NCI-H2196 (cell line): ENCODE results near the gene ERBB3.

Experiments
- DNase-seq: peaks from one replicate; lab custom pipeline; 2025; ENCODE audit not compliant: unreplicated experiment; lab: John Stamatoyannopoulos, UW

Gene ERBB3

DNA sequence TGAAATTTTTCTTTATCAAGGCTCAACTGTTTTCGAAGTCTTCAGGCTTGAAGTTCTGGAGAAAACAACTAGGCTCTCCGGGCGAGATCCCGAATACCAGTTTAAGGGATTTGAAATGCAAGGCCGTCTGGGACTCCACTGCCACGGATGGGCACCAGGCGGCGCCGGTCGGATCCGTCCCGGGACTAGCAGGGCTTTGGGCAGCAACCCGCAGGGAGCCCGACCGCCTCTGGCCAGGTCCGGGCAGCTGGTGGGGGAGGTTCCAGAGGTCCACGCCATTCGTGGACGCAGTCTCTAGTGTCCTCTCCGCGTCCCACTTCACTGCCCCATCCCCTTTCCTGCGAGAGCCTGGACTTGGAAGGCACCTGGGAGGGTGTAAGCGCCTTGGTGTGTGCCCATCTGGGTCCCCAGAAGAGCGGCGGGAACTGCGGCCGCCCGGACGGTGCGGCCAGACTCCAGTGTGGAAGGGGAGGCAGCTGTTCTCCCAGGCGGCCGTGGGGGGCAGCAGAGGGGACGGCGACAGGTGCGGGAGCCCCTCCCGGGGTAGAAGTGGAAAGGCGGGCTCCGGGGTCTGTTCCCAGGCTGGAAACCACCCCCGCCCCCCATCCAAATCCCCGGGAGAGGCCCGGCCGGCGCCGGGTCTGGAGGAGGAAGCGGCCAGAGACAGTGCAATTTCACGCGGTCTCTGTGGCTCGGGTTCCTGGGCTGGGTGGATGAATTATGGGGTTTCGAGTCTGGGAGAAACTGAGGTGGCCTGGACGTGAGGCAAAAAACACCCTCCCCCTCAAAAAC is 838 bp upstream of the ERBB3 start:
- DNase-seq: peak; percentile 70

GRCh38 chr12:56080556-56081138 is 682 bp downstream of the ERBB3 start:
- no peak for DNase-seq

GRCh38 chr12:56081393-56082347 is 1.7 kb downstream of the ERBB3 start:
- DNase-seq: no peak

DNA sequence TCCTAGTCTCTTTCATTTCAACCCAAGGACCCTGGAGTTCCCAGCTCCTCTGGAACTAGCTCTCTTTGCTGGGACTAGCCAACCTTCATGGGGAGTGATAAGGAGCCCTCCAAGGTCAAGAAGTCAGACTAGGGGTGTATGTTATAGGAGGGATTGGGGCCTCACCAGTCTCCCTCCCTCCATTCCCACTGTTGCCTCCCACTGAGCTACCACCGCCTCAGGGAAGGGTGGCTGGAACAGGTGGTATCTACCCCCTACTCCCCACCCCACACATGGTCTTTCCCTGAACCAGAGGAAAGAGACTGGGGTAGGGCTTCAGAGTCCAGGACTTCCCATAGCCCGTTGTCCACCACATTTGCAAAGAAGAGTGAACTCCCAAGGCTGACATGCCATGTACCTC is 2.4 kb downstream of the ERBB3 start:
- DNase-seq: no peak

DNA sequence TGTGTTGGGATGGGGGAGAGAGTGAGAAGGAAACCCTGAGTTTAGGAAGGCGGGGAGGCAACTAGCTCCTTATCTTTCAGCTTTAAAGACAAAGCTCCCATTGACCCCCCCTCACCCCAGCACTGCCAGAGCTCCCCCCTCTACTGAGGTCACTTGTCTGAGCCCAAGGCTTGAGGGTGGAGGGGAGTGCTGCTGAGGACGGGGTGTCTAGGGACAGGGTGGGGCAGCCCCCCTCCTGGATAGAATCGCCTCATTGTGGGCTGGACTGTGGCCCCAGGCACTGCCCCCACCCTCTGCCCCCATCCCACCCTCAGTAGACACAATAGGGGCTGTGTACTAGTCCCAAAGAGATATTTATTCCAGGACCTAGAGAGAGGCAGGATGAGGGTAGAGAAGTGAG is 3.0 kb downstream of the ERBB3 start:
- DNase-seq: no peak

DNA sequence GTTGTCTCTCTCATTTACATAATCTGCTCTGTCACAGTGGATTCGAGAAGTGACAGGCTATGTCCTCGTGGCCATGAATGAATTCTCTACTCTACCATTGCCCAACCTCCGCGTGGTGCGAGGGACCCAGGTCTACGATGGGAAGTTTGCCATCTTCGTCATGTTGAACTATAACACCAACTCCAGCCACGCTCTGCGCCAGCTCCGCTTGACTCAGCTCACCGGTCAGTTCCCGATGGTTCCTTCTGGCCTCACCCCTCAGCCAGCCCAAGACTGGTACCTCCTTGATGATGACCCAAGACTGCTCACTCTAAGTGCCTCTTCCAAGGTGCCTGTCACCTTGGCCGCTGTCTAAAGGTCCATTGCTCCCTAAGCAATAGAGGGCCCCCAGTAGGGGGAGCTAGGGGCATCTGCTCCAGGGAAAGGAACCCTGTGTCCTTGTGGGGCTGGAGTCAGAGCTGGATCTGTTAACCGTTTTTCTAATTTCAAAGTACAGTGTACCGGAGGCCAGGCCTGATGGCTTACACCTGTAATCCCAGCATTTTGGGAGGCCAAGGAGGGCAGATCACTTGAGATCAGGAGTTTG is 5.1 kb downstream of the ERBB3 start:
- DNase-seq: no peak

GRCh38 chr12:56086096-56086495 is 6.1 kb downstream of the ERBB3 start:
- DNase-seq: peak; percentile 26

- no peak for DNase-seq
These were observed 6.6 kb downstream of the ERBB3 start for GRCh38 chr12:56086608-56087007.

DNA sequence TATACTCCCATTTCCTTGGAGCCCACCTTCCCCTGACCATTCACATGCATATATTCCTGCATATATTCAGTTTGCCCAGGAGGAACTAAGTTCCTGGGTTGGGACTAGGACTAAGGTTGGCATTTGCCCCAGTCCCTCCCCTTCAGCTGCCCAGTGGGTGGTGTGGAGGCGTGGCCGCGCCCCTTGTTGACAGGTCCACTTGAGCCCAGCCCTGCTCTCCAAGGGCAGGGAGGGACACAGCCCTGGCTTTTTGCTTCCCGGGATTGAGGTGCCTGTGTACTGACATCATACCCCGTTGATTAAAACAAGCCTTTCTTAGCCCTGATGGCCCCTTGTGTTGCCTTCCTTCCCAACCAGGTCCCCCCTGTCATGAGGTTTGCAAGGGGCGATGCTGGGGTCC is 7.3 kb downstream of the ERBB3 start:
- DNase-seq: peak; percentile 72

GRCh38 chr12:56097738-56098137 is 17.8 kb downstream of the ERBB3 start:
- DNase-seq: no peak

DNA sequence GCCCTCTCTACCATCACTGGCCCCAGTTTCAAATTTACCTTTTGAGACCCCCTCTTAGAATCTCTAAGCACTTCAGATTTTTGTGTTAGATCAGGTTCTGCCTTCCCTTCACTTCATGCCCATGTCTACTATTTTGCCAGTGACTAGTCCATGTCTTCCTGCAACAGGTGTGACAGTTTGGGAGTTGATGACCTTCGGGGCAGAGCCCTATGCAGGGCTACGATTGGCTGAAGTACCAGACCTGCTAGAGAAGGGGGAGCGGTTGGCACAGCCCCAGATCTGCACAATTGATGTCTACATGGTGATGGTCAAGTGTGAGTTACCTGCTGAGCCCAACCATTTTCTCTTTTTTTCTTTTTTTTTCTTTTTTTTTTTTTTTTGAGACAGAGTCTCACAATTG is 18.6 kb downstream of the ERBB3 start:
- no peak for DNase-seq

- no peak for DNase-seq
These were observed 19.8 kb downstream of the ERBB3 start for GRCh38 chr12:56099787-56100186.

DNA sequence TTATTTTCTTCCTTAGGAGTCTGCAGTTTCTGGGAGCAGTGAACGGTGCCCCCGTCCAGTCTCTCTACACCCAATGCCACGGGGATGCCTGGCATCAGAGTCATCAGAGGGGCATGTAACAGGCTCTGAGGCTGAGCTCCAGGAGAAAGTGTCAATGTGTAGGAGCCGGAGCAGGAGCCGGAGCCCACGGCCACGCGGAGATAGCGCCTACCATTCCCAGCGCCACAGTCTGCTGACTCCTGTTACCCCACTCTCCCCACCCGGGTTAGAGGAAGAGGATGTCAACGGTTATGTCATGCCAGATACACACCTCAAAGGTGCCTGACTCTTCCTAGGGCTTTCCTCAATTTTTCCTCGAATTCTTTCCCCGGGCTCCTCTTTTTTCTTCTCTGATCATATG is 21.1 kb downstream of the ERBB3 start:
- DNase-seq: no peak

- DNase-seq: no peak
These were observed 22.7 kb downstream of the ERBB3 start for GRCh38 chr12:56102683-56103065.

DNA sequence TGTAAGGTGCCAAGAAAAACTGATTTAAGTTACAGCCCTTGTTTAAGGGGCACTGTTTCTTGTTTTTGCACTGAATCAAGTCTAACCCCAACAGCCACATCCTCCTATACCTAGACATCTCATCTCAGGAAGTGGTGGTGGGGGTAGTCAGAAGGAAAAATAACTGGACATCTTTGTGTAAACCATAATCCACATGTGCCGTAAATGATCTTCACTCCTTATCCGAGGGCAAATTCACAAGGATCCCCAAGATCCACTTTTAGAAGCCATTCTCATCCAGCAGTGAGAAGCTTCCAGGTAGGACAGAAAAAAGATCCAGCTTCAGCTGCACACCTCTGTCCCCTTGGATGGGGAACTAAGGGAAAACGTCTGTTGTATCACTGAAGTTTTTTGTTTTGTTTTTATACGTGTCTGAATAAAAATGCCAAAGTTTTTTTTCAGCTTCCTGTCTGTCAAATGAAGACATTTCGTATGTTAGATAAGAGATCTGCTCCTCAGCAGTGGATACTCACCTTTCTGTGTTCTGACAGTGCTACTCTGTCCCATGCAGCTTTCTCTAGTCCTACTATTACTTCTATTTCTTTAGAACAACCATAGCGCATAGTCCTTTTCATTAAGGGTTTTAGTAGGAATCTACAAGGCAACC is 23.2 kb downstream of the ERBB3 start:
- no peak for DNase-seq

DNA sequence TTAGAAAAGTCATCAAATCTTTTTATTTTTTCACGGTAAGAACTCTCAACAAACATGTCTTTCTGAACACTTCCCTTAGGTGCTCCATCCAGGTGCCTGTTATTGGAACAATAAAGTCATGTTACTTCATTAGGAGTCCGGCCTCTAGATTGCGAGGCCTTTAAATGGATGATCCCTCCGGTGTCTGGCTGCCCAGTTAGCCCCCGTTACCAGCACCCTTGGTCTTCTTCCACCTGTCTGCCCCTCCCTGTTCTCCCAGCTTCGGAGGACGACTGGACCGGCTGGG is 23.8 kb downstream of the ERBB3 start:
- peak; percentile 77 for DNase-seq

DNA sequence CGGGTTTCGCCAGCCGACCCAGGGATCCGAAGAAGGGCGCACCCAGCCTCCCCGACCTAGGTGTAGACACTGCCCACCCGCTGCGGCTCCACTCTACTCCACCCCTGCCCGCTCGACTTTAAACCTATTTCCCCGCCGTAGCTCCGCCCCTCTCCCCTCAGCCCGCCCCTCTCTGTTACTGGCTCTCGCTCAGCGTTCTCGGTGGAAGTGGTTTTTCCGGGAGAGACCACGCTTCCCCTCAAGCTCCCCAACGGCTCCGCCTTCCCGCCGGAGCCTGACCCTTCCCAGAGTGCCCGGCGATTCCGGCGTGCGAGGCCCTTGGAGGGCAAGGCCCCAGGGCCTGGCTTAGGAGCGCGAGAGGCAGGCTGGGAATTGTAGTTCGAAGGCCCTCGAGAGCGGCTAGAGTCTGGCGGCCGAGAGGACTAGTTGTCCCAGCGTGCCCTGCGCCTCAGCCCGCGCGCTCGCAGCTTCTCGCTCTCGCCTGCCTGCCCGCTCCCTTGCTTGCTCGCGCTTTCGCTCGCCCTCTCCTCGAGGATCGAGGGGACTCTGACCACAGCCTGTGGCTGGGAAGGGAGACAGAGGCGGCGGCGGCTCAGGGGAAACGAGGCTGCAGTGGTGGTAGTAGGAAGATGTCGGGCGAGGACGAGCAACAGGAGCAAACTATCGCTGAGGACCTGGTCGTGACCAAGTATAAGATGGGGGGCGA is 24.3 kb downstream of the ERBB3 start, which contains the start of gene PA2G4:
Gene PA2G4, plus strand, starts transcription at position 451 of the 706 bp plus-strand sequence. Its CDS starts 179 bp downstream, at position 630.
- peak; percentile 99 for DNase-seq

GRCh38 chr12:56104815-56105608 is 25.0 kb downstream of the ERBB3 start:
- no peak for DNase-seq

DNA sequence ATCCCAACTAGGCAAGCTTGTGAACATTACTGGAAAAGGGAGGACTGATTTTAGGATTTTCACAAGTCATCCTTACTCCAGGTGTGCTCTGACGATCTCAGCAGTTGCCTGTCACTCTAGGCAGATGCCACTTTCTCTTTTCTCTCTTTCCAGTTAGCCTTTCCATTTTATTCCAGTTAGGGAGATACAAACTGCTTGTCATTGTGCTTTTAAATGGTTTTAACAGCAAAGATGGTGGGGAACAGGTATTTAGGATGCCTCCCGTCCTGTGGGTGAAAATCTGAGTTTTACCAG is 25.6 kb downstream of the ERBB3 start:
- no peak for DNase-seq

- no peak for DNase-seq
These were observed 27.3 kb downstream of the ERBB3 start for GRCh38 chr12:56107242-56107641.
